ENCODE results near the gene C1orf74.

C1orf74 gene

DNA sequence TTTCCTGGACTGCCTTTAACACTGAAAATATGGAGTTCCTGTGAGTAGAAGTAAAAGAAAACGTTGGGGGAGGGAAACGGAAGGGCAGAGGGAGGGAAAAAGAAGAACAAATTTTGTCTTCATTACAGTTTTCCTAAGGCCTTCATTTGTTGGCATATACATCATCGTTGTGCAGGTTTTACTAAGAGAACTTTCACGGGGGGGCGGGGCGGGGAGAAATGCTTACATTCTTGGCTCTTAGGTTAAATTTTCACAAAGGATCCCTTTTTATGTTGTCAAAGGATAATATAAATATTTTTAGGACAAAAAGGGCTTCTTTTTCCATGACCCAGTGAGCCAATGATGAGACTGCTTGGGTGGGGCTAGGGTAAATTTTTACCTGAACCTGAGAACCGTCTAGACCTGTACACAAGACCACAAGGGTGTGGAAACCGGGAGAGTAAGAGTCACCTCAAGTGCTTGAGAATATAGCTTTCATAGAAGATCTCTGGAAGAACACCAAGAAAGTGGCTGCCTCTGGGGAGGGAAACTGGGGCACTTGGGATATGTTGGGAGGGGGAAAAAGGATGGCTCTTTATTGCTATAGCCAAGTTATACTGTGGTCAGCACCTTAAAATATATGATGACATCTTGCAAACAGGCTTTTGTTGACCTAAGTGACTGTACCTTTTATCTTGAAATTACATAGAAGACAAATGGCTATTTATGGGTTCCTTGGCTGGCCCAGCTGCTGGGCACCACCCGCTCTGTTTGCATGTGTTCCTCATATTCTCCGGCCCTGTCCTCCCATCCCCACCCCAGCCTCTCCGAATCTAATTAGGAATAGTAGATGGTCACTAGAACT lies 41.5 kb upstream of the C1orf74 start:
- H3K18ac ChIP-seq (ENCODE audit: low read length): no peak overlapping the region
- no peak overlapping the region for H2AK5ac ChIP-seq (ENCODE audit: low read length)
- H3K23ac ChIP-seq (ENCODE audit: low read length): no peak overlapping the region
- H3K4me1 ChIP-seq (ENCODE audit: control insufficient read depth, low read depth, low read length): no peaks in the 10 kb centered on the region
- H2BK15ac ChIP-seq (replicated peaks; ENCODE audit: low read depth): no peak overlapping the region
- no peak overlapping the region for H2BK120ac ChIP-seq (ENCODE audit: low read depth, low read length)
- H3K4me2 ChIP-seq (ENCODE audit: low read length): no peak overlapping the region
- no peak overlapping the region for H3K4ac ChIP-seq (ENCODE audit: low read depth, low read length)
- H3K27me3 ChIP-seq (ENCODE audit: insufficient read depth, low read length, poor library complexity): no peaks in the 10 kb centered on the region
- no peak for DNase-seq
- H4K8ac ChIP-seq (ENCODE audit: low read depth, low read length): no peak overlapping the region
- H4K5ac ChIP-seq (ENCODE audit: low read length): no peak overlapping the region
- no peak overlapping the region for H3K56ac ChIP-seq (ENCODE audit: low read length)
- H3K27ac ChIP-seq (ENCODE audit: low read depth, low read length): no peak overlapping the region
- no peak overlapping the region for H3K4me3 ChIP-seq (ENCODE audit: low read length)
- no CpG with 5 or more reads among the region's 11 CpGs for WGBS (ENCODE audit: extremely low coverage, insufficient coverage, low lambda C conversion rate)
- no peak overlapping the region for H2BK5ac ChIP-seq (ENCODE audit: low read length)
- H3K79me2 ChIP-seq (ENCODE audit: control insufficient read depth, insufficient read depth, low read length): peaks cover 3% of the 10 kb centered on the region
- no peak overlapping the region for H3K9ac ChIP-seq (ENCODE audit: low read length)
- peaks cover under 1% of the 10 kb centered on the region for H3K36me3 ChIP-seq (ENCODE audit: control insufficient read depth, insufficient read depth, low read length)
- no peaks in the 10 kb centered on the region for H3K79me1 ChIP-seq (ENCODE audit: low read length)

DNA sequence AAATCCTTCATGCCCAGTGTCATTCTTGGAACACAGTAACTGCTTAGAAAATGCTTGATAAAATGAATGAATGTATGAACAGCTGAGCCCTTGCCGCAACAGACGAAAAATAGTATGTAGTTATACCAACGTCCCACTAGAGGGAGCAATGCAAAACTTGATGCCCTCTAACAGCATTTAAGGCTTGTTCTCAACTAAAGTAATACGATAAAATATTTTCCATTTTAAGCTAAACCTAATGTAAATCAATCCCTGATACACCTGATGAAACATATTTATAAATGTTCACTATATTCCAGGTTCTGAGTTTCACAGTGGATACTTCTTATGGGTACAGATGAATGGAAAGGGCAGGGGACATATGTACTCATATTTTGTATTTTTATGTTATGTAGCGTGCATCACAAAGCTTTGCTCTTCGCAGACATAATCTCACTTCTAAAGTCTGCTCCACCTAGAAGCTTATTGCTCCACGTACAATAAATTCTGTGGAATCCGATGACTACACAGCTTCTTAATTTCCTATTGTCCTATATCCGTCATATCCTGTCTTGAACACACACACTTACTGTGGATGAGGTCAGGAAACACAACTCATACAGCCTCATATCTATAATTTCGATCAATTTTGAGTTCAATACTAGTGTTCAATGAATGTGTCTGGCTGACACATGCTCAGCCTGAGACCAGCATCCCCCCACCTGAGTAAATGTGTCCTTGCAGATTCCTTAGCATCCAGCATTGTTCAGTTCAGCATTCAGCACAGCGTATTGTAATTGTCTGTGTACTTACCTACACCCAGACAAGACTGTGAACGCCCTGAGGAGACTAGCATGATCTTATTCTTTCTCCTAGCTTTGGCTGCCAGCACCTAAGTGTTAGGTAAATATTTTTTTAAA lies 39.0 kb upstream of the C1orf74 start:
- Histone ChIP-seq H2BK120ac (ENCODE audit: low read depth, low read length) (no peak overlapping the region), H4K8ac (ENCODE audit: low read depth, low read length) (no peak overlapping the region), H2BK5ac (ENCODE audit: low read length) (no peak overlapping the region), H3K79me2 (ENCODE audit: control insufficient read depth, insufficient read depth, low read length) (no peaks in the 10 kb centered on the region), H2BK15ac (replicated peaks; ENCODE audit: low read depth) (no peak overlapping the region), H4K5ac (ENCODE audit: low read length) (no peak overlapping the region), H2AK5ac (ENCODE audit: low read length) (no peak overlapping the region), H3K27me3 (ENCODE audit: insufficient read depth, low read length, poor library complexity) (no peaks in the 10 kb centered on the region), H3K27ac (ENCODE audit: low read depth, low read length) (no peak overlapping the region), H3K4me2 (ENCODE audit: low read length) (no peak overlapping the region), H3K9ac (ENCODE audit: low read length) (no peak overlapping the region), H3K56ac (ENCODE audit: low read length) (no peak overlapping the region), H3K36me3 (ENCODE audit: control insufficient read depth, insufficient read depth, low read length) (no peaks in the 10 kb centered on the region), H3K18ac (ENCODE audit: low read length) (no peak overlapping the region), H3K4me1 (ENCODE audit: control insufficient read depth, low read depth, low read length) (no peaks in the 10 kb centered on the region), H3K4ac (ENCODE audit: low read depth, low read length) (no peak overlapping the region), H3K79me1 (ENCODE audit: low read length) (no peaks in the 10 kb centered on the region), H3K4me3 (ENCODE audit: low read length) (no peak overlapping the region), H3K23ac (ENCODE audit: low read length) (no peak overlapping the region)
- no CpG with 5 or more reads among the region's 12 CpGs for WGBS (ENCODE audit: extremely low coverage, insufficient coverage, low lambda C conversion rate)
- peak; percentile 41 for DNase-seq

DNA sequence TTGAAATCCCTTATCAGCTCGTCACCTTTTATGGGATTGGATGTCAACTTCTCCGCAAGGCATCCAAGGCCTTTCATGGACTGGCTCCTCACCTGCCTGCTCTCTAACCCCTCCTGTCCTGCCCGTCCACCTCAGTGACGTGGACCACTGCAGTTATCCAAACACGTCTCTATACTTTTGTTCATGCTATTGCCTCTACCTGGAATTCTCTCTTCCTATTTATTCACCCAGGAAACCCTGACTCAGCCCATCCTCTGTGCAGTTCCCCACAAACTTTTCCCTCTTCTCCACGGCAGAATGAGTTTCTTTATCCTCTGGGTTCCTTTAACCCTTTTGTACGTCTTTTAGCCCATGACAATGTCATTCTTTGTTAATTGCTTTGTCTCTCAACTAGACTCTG lies 38.3 kb upstream of the C1orf74 start:
- no peak for DNase-seq
- Histone ChIP-seq H3K18ac (ENCODE audit: low read length) (no peak overlapping the region), H3K4me3 (ENCODE audit: low read length) (no peak overlapping the region), H4K8ac (ENCODE audit: low read depth, low read length) (no peak overlapping the region), H2BK5ac (ENCODE audit: low read length) (no peak overlapping the region), H3K56ac (ENCODE audit: low read length) (no peak overlapping the region), H2BK15ac (replicated peaks; ENCODE audit: low read depth) (no peak overlapping the region), H3K4ac (ENCODE audit: low read depth, low read length) (no peak overlapping the region), H3K79me2 (ENCODE audit: control insufficient read depth, insufficient read depth, low read length) (no peaks in the 10 kb centered on the region), H3K36me3 (ENCODE audit: control insufficient read depth, insufficient read depth, low read length) (no peaks in the 10 kb centered on the region), H3K27ac (ENCODE audit: low read depth, low read length) (no peak overlapping the region), H3K4me1 (ENCODE audit: control insufficient read depth, low read depth, low read length) (no peaks in the 10 kb centered on the region), H3K23ac (ENCODE audit: low read length) (no peak overlapping the region), H3K79me1 (ENCODE audit: low read length) (no peaks in the 10 kb centered on the region), H2AK5ac (ENCODE audit: low read length) (no peak overlapping the region), H3K9ac (ENCODE audit: low read length) (no peak overlapping the region), H3K27me3 (ENCODE audit: insufficient read depth, low read length, poor library complexity) (no peaks in the 10 kb centered on the region), H3K4me2 (ENCODE audit: low read length) (no peak overlapping the region), H4K5ac (ENCODE audit: low read length) (no peak overlapping the region), H2BK120ac (ENCODE audit: low read depth, low read length) (no peak overlapping the region)
- WGBS (ENCODE audit: extremely low coverage, insufficient coverage, low lambda C conversion rate): no CpG with 5 or more reads among the region's 7 CpGs

DNA sequence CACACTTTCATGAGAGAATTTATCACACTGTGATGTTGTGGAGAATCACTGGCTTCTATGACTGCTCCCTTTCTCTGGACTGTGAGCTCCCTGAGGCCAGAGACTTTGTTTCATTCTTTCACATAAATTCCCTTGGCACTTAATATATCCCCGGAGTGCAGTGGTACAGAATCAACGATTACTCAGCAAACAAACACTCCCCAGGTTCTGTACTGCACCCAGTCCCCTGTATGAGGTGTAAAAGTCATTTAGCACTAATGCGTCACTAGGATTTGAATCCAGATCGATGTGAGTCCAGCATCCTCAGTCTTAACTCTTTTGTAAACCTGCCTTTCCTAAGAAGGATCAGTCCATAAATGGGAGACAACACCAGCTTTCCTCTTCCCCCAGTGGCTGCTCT lies 36.6 kb upstream of the C1orf74 start:
- Histone ChIP-seq H3K18ac (ENCODE audit: low read length) (no peak overlapping the region), H2BK15ac (replicated peaks; ENCODE audit: low read depth) (no peak overlapping the region), H3K56ac (ENCODE audit: low read length) (no peak overlapping the region), H3K9ac (ENCODE audit: low read length) (no peak overlapping the region), H3K4me3 (ENCODE audit: low read length) (no peak overlapping the region), H2BK120ac (ENCODE audit: low read depth, low read length) (no peak overlapping the region), H3K79me1 (ENCODE audit: low read length) (no peaks in the 10 kb centered on the region), H3K27me3 (ENCODE audit: insufficient read depth, low read length, poor library complexity) (no peaks in the 10 kb centered on the region), H3K27ac (ENCODE audit: low read depth, low read length) (no peak overlapping the region), H4K8ac (ENCODE audit: low read depth, low read length) (no peak overlapping the region), H2AK5ac (ENCODE audit: low read length) (no peak overlapping the region), H4K5ac (ENCODE audit: low read length) (no peak overlapping the region), H3K4me1 (ENCODE audit: control insufficient read depth, low read depth, low read length) (no peaks in the 10 kb centered on the region), H3K36me3 (ENCODE audit: control insufficient read depth, insufficient read depth, low read length) (no peaks in the 10 kb centered on the region), H2BK5ac (ENCODE audit: low read length) (no peak overlapping the region), H3K4me2 (ENCODE audit: low read length) (no peak overlapping the region), H3K23ac (ENCODE audit: low read length) (no peak overlapping the region), H3K79me2 (ENCODE audit: control insufficient read depth, insufficient read depth, low read length) (no peaks in the 10 kb centered on the region), H3K4ac (ENCODE audit: low read depth, low read length) (no peak overlapping the region)
- no CpG with 5 or more reads among the region's 4 CpGs for WGBS (ENCODE audit: extremely low coverage, insufficient coverage, low lambda C conversion rate)
- DNase-seq: no peak

DNA sequence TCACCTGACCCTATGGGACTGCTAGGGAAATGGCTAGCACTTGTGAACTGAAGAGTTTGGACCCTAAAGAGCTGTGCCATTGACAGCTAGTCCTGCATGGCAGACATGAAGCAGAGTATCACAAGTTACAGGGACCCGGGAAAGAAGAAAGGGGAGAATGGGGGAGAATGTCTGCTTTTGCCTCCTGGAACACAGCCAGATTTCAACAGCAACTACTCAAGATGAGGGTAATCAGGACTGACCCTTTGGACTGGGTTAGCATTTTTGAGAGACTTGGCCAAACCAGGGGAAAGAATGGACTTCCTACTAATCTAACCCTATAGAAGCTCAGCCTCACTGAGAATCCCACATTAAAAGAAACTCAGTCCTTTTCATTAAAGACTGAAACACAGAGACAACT lies 34.7 kb upstream of the C1orf74 start:
- no peak overlapping the region for H3K56ac ChIP-seq (ENCODE audit: low read length)
- no peak for DNase-seq
- no peak overlapping the region for H3K4ac ChIP-seq (ENCODE audit: low read depth, low read length)

More for the DNA sequence above, 34.7 kb upstream of the C1orf74 start:
- Histone ChIP-seq H2BK15ac (replicated peaks; ENCODE audit: low read depth) (no peak overlapping the region), H3K27ac (ENCODE audit: low read depth, low read length) (no peak overlapping the region), H3K18ac (ENCODE audit: low read length) (no peak overlapping the region), H2BK5ac (ENCODE audit: low read length) (no peak overlapping the region), H3K4me1 (ENCODE audit: control insufficient read depth, low read depth, low read length) (no peaks in the 10 kb centered on the region), H3K4me3 (ENCODE audit: low read length) (no peak overlapping the region), H3K79me2 (ENCODE audit: control insufficient read depth, insufficient read depth, low read length) (no peaks in the 10 kb centered on the region), H2BK120ac (ENCODE audit: low read depth, low read length) (no peak overlapping the region), H3K79me1 (ENCODE audit: low read length) (no peaks in the 10 kb centered on the region), H2AK5ac (ENCODE audit: low read length) (no peak overlapping the region), H4K8ac (ENCODE audit: low read depth, low read length) (no peak overlapping the region), H3K9ac (ENCODE audit: low read length) (no peak overlapping the region), H3K36me3 (ENCODE audit: control insufficient read depth, insufficient read depth, low read length) (no peaks in the 10 kb centered on the region), H3K27me3 (ENCODE audit: insufficient read depth, low read length, poor library complexity) (no peaks in the 10 kb centered on the region), H4K5ac (ENCODE audit: low read length) (no peak overlapping the region), H3K4me2 (ENCODE audit: low read length) (no peak overlapping the region), H3K23ac (ENCODE audit: low read length) (no peak overlapping the region)
- no CpG with 5 or more reads among the region's 1 CpG for WGBS (ENCODE audit: extremely low coverage, insufficient coverage, low lambda C conversion rate)

All from mesendoderm (in vitro differentiated cells).